K562 (cell line): ENCODE data around the gene ANKS1B. TPM values are rescaled to one million over a fixed set of nuclear protein-coding genes. Genes with fewer than 3 reads are reported as not detected.

Source experiments
- ATAC-seq: fragments of 200-7000 bp; cut with Tn5 transposase; 3 replicates; pipeline ENCODE4 v1.9.1; 2020; ENCODE audit warnings: moderate library complexity
- BruUV-seq: library from RNA; stranded (reverse); fragments of 400-500 nt; replicated peaks from 2 replicates; lab custom pipeline; 2021; lab: Mats Ljungman, UMichigan
- CTCF ChIA-PET: fragments of 300-600 bp; formaldehyde crosslinking; extraction: SDS; loops from one replicate; lab custom pipeline; 2021; ENCODE audit warnings: low intra/inter-chr PET ratio; lab: Yijun Ruan, JAX
- POLR2A ChIA-PET: fragments of 300-600, 350-650 bp; sonication (Branson Sonifier 250); formaldehyde crosslinking; extraction: SDS; loops from one replicate; lab custom pipeline; 2021; ENCODE audit warnings: antibody characterized with exemption, inconsistent platforms; lab: Yijun Ruan, JAX
- DNase-seq, 4 experiments: peaks; one replicate each; pipeline versions ENCODE4 v3.0.0 to v3.0.0-alpha.2; 2011 to 2018; ENCODE audit warnings: low spot score in 3 of 4, mixed read lengths in 3 of 4; ENCODE audit errors: extremely low read depth in 1 of 4
- FAIRE-seq: peaks from 2 replicates; lab custom pipeline; 2011; peaks lifted over from hg19 to GRCh38; lab: Jason Lieb, UNC
- H2AFZ ChIP-seq: 2 replicates; pipeline ENCODE4 v1.6.0; 2011; ENCODE audit warnings: low read depth, low read length, control low read depth, inconsistent platforms
- H3K27ac ChIP-seq: fragments of 200-600 bp; 3 replicates; pipeline ENCODE4 v1.8.0; 2011; ENCODE audit warnings: low read depth, mild to moderate bottlenecking, control low read depth, inconsistent platforms, low read length, moderate library complexity, mixed read lengths; ENCODE audit errors: extremely low read depth
- H3K27me3 ChIP-seq, 2 experiments: fragments of 300-600 bp in 1 of 2; 2 replicates in 1 of 2; 3 replicates in 1 of 2; pipeline versions ENCODE4 v1.6.0 to v1.8.0; 2011; ENCODE audit warnings: inconsistent platforms in 2 of 2, low read length in 2 of 2, mild to moderate bottlenecking in 1 of 2, mixed read lengths in 1 of 2, moderate library complexity in 1 of 2; ENCODE audit not compliant: control insufficient read depth in 2 of 2, insufficient read depth in 2 of 2
- H3K36me3 ChIP-seq: fragments of 300-600 bp; 3 replicates; pipeline ENCODE4 v1.8.0; 2011; ENCODE audit warnings: mild to moderate bottlenecking, low read length, inconsistent platforms; ENCODE audit not compliant: control insufficient read depth, insufficient read depth
- H3K4me1 ChIP-seq, 2 experiments: fragments of 200-600 bp in 1 of 2; replicated peaks in 1 of 2; 2 replicates in 1 of 2; 3 replicates in 1 of 2; pipeline versions ENCODE4 v1.5.1 to v1.8.0; 2011; ENCODE audit warnings: inconsistent platforms in 2 of 2, low read length in 2 of 2, mild to moderate bottlenecking in 1 of 2, mixed read lengths in 1 of 2, moderate library complexity in 1 of 2; ENCODE audit not compliant: control insufficient read depth in 2 of 2, insufficient read depth in 2 of 2
- H3K4me2 ChIP-seq: 2 replicates; pipeline ENCODE4 v1.6.1; 2011; ENCODE audit warnings: low read length, control low read depth, inconsistent platforms, mixed read lengths; ENCODE audit not compliant: insufficient read depth
- H3K4me3 ChIP-seq: fragments of 200-600 bp; sonication (generic), shearing (Covaris generic); 2 replicates; pipeline ENCODE4 v1.5.1; 2016; ENCODE audit warnings: control low read depth, inconsistent platforms
- H3K79me2 ChIP-seq: fragments of 200-600 bp; 3 replicates; pipeline ENCODE4 v1.8.0; 2011; ENCODE audit warnings: low read length, inconsistent platforms; ENCODE audit not compliant: control insufficient read depth, insufficient read depth
- H3K9ac ChIP-seq, 2 experiments: 2 replicates each; pipeline versions ENCODE4 v1.6.0 to v1.6.1; 2011; ENCODE audit warnings: low read depth in 2 of 2, low read length in 2 of 2, control low read depth in 1 of 2, inconsistent platforms in 1 of 2, mild to moderate bottlenecking in 1 of 2, mixed read lengths in 1 of 2; ENCODE audit not compliant: insufficient read depth in 1 of 2
- H3K9me1 ChIP-seq: one replicate; pipeline ENCODE4 v1.6.0; 2011; ENCODE audit warnings: inconsistent platforms, mild to moderate bottlenecking, low read length, moderate library complexity; ENCODE audit not compliant: control insufficient read depth, insufficient read depth
- H3K9me3 ChIP-seq: replicated peaks from 2 replicates; pipeline ENCODE4 v1.5.1; 2011; ENCODE audit warnings: low read depth, low read length, inconsistent platforms; ENCODE audit not compliant: control insufficient read depth, insufficient read depth
- H4K20me1 ChIP-seq: replicated peaks from 2 replicates; pipeline ENCODE4 v1.6.1; 2011; ENCODE audit warnings: low read length, inconsistent platforms, mixed read lengths; ENCODE audit not compliant: control insufficient read depth, insufficient read depth
- ADNP ChIP-seq: fragments of 200-800 bp; sonication (Bioruptor generic); IDR thresholded peaks from 2 replicates; pipeline ENCODE4 v1.6.1; 2016; ENCODE audit warnings: missing genetic modification characterization, missing compliant biosample characterization
- ARID1B ChIP-seq: fragments of 450-650 bp; IDR thresholded peaks from 2 replicates; pipeline ENCODE4 v1.6.1; 2016; ENCODE audit warnings: antibody characterized with exemption, mild to moderate bottlenecking, inconsistent platforms
- BRCA1 ChIP-seq, 2 experiments: fragments of 450-650 bp in 1 of 2; sonication (generic) in 1 of 2; formaldehyde crosslinking in 1 of 2; IDR thresholded peaks; 2 replicates each; pipeline versions ENCODE4 v1.5.0 to v1.6.1; 2017 to 2020; ENCODE audit warnings: mild to moderate bottlenecking in 1 of 2, missing genetic modification reagents in 1 of 2
- DEAF1 ChIP-seq: fragments of 450-650 bp; formaldehyde crosslinking; IDR thresholded peaks from 2 replicates; pipeline ENCODE4 v1.4.0; 2020; ENCODE audit warnings: mild to moderate bottlenecking, moderate library complexity
- E2F8 ChIP-seq: fragments of 450-650 bp; IDR thresholded peaks from 2 replicates; pipeline ENCODE4 v1.7.1; 2018; ENCODE audit warnings: mild to moderate bottlenecking, low read depth; ENCODE audit not compliant: partially characterized antibody
- HOXB6 ChIP-seq: fragments of 250-450 bp; sonication (Bioruptor Pico); IDR thresholded peaks from 2 replicates; pipeline ENCODE4 v1.5.1; 2022; ENCODE audit warnings: mild to moderate bottlenecking, borderline replicate concordance
- MEIS2 ChIP-seq: fragments of 450-650 bp; IDR thresholded peaks from 2 replicates; pipeline ENCODE4 v1.6.1; 2014; ENCODE audit warnings: mild to moderate bottlenecking; ENCODE audit not compliant: partially characterized antibody
- NCOA6 ChIP-seq: fragments of 450-650 bp; IDR thresholded peaks from 2 replicates; pipeline ENCODE4 v1.6.1; 2017; ENCODE audit warnings: mild to moderate bottlenecking
- RBM14 ChIP-seq: fragments of 200-400 bp; formaldehyde crosslinking; IDR thresholded peaks from 2 replicates; pipeline ENCODE4 v1.6.1; 2018; ENCODE audit warnings: low read depth, mild to moderate bottlenecking, low read length, moderate library complexity, borderline replicate concordance; ENCODE audit not compliant: insufficient read depth
- RBM34 ChIP-seq: fragments of 200-400 bp; formaldehyde crosslinking; IDR thresholded peaks from 2 replicates; pipeline ENCODE4 v1.6.1; 2018; ENCODE audit warnings: low read length, borderline replicate concordance; ENCODE audit not compliant: insufficient read depth
- RNF2 ChIP-seq: sonication (generic); IDR thresholded peaks from 2 replicates; pipeline ENCODE4 v1.6.1; 2016
- TAL1 ChIP-seq: fragments of 450-650 bp; IDR thresholded peaks from 2 replicates; pipeline ENCODE4 v1.6.1; 2016; ENCODE audit warnings: mild to moderate bottlenecking
- ZNF124 ChIP-seq: sonication (generic); formaldehyde crosslinking; IDR thresholded peaks from 2 replicates; pipeline ENCODE4 v1.8.1; 2022; ENCODE audit warnings: missing genetic modification reagents
- ZNF592 ChIP-seq: fragments of 450-650 bp; IDR thresholded peaks from 2 replicates; pipeline ENCODE4 v1.6.1; 2017; ENCODE audit warnings: antibody characterized with exemption, mild to moderate bottlenecking
- WGBS: fragments of 100-300 bp; shearing (Covaris generic); methylation state at CpG from one replicate; pipeline ENCODE4 v1.1.6; 2016; ENCODE audit warnings: low coverage, mixed read lengths; ENCODE audit not compliant: insufficient coverage; ENCODE audit errors: missing lambda C conversion rate; 5-methylcytosine and 5-hydroxymethylcytosine counted together
- in situ Hi-C: fragments of 300-500 bp; cut with MboI; formaldehyde crosslinking; loops from 4 replicates; pipeline ENCODE4 v1.15.0; 2018; ENCODE audit warnings: inconsistent platforms, mixed read lengths
- intact Hi-C: fragments of 100-400 bp; cut with micrococcal nuclease; formaldehyde crosslinking; loops from 2 replicates; pipeline ENCODE4 v1.14.2; 2022
- polyA plus RNA-seq, 8 experiments: library from polyadenylated mRNA; depleted of rRNA in 4 of 8; stranded (reverse) in 5 of 8; unstranded in 3 of 8; fragments of >200 nt; fragmentation: Nextera tagmentation in 2 of 8; fragmentation: Illumina TruSeq in 1 of 8; extraction: Ambion mirVana in 2 of 8; extraction: Trizol in 1 of 8; gene quantifications; 2 replicates each; pipeline versions ENCODE4 v1.2.1 to v1.2.3, GENCODE V29; 2011 to 2014; ENCODE audit warnings: inconsistent platforms in 1 of 8, missing spikeins in 1 of 8
- total RNA-seq, 7 experiments: library from RNA; depleted of rRNA in 6 of 7; stranded (reverse); fragments of >200 nt in 6 of 7; fragmentation: Illumina TruSeq in 2 of 7; extraction: Trizol in 2 of 7; gene quantifications; 2 replicates each; pipeline versions ENCODE4 v1.2.1 to v1.2.3, GENCODE V29; 2011 to 2021; ENCODE audit warnings: low replicate concordance in 1 of 7

The ANKS1B gene
- total and polyA plus RNA-seq, 9 of the 15 experiments (the other 6 are each of a cell fraction or from before 2014, with no cell fraction given) = 0.04 to 0.47 (median 0.28) TPM; not detected in 4

- TF ChIP-seq MEIS2 (no peak), ADNP (tag) (no peak), RBM34 (no peak), NCOA6 (no peak)
These were observed 601.5 kb downstream of the ANKS1B start (continued) for GRCh38 chr12:99383258-99383657.

- no peaks in the 10 kb centered on the region for H4K20me1 ChIP-seq
- 0% methylated on average over 2 of the region's 2 CpGs for WGBS
- H3K79me2 ChIP-seq = no peaks in the 10 kb centered on the region
- ChIA-PET POLR2A (no interaction called here), CTCF (no interaction called here)
- H3K27me3 ChIP-seq = no peaks in the 10 kb centered on the region
- H3K9me3 ChIP-seq = no peaks in the 10 kb centered on the region
- no peak overlapping the region for H2AFZ ChIP-seq
- FAIRE-seq (no peak), ATAC-seq (no peak), DNase-seq (no peak)
- H3K4me3 ChIP-seq = no peak overlapping the region
- no peak overlapping the region for H3K27ac ChIP-seq
- H3K4me2 ChIP-seq = no peak overlapping the region
- BruUV-seq = no TSS peak
- H3K4me1 ChIP-seq = no peaks in the 10 kb centered on the region
- in situ Hi-C loops = no loop called here
- H3K9ac ChIP-seq = no peak overlapping the region
- no peaks in the 10 kb centered on the region for H3K9me1 ChIP-seq
- no peaks in the 10 kb centered on the region for H3K36me3 ChIP-seq
- TF ChIP-seq ZNF124 (CRISPR knock-in tag) (no peak), E2F8 (no peak), TAL1 (no peak), DEAF1 (CRISPR knock-in tag) (no peak), ZNF592 (no peak), ARID1B (no peak), BRCA1 (IDR thresholded peaks at IDR 0.05) (no peak), BRCA1 (CRISPR knock-in tag; IDR thresholded peaks at IDR 0.05) (no peak), RNF2 (no peak), HOXB6 (no peak), RBM14 (no peak)
- intact Hi-C loops = no loop called here
These were observed 602.7 kb downstream of the ANKS1B start for GRCh38 chr12:99381992-99382391.
